Right ventricle myocardium inferior (tissue), 1 donor: ENCODE data around the gene KXD1. TPM values are rescaled to one million over a fixed set of nuclear protein-coding genes. Genes with fewer than 3 reads are reported as not detected.
"Not testable (repeated sequence)": the region's sequence is repeated elsewhere in the genome, so short reads cannot be mapped to it uniquely, and the experiment has no call there.

ENCODE experiments used
- ATAC-seq: fragments of 200-7000 bp; cut with Tn5 transposase; one replicate; pipeline ENCODE4 v1.9.1; 2020; ENCODE audit warnings: mild to moderate bottlenecking, moderate library complexity
- DNase-seq: peaks from one replicate; pipeline ENCODE4 v3.0.0; 2021; ENCODE audit errors: missing footprints
- intact Hi-C: fragments of 100-400 bp; cut with DNase I; formaldehyde crosslinking; loops from one replicate; pipeline ENCODE4 v1.11.0; 2022
- total RNA-seq: library from RNA; stranded (reverse); fragmentation: NEBNext Ultra II Directional; extraction: Animal tissue kit (Norgen Biotek cat#: 25700); gene quantifications from one replicate; pipeline ENCODE4 v1.2.1, GENCODE V29; 2021
- donor health status: DM: no; HTN: yes; CAD: no; lungs with severe emphysema.

Gene KXD1
- total RNA-seq, 1 donor from 2014 or later = 50.3 TPM

GRCh38 chr19:18531485-18531884, 26.2 kb upstream of the KXD1 start:
- intact Hi-C loops = no loop called here
- ATAC-seq (no peak), DNase-seq (no peak)

- ATAC-seq (no peak), DNase-seq (no peak)
- intact Hi-C loops = no loop called here
Observed at GRCh38 chr19:18532168-18532890, 25.3 kb upstream of the KXD1 start.

DNA sequence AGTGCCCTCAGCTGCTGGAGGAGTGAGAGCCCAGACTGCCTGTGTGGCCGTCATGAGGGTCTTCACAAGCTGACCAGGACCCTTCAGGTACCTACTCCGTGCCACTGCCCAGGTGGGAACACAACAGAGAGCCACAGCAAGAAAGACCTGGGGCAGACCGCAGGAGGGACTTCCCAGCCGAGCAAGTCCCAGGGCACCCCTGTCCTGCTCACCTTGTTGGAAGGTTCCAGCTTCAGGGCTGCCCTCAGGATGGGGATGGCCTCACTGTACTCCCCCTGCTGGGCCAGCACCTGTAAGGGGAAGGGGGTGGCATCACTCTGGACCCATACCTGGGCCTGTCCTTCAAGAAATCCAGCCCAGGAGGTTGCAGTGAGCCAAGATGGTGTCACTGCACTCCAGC, 24.6 kb upstream of the KXD1 start:
- intact Hi-C loops = no loop called here
- no peak for DNase-seq
- ATAC-seq = no peak

DNA sequence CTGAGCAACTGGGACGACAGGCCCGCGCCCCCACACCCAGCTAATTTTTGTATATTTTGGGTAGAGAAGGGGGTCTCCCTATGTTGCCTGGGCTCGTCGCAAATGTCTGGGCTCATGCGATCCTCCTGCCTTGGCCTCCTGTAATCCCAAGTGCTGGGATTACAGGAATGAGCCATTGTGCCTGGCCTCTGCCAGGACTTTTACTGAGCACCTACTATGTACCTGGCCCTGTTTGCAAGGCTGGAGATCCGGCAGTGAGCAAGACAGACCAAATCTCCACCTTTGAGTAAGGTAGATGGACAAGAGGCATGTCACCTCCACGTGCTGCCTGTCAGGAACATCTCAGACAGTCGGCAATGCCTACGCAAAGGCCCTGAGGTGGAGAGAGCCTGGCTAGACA, 21.2 kb upstream of the KXD1 start:
- no peak for ATAC-seq
- no peak for DNase-seq
- intact Hi-C loops = no loop called here

DNA sequence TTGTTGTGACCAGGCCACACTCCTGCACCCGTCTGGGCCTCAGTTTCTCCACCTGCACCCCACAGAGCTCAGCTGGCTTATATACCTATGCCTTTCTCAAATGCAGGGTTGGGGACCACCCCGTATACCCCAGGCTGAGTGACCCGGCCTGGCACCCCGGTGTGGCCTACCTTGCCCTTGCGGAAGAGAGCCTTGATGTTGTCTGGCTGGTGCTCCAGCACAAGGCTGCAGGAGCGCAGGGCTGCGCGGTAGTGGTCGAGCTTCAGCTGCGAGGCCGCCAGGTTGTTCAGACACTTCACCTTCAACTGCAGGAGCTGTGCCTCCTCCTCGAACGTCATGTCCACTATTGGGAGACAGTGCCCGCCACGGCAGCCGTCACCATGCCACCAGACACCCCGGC, 20.2 kb upstream of the KXD1 start:
- ATAC-seq = no peak
- intact Hi-C loops = no loop called here
- no peak for DNase-seq

GRCh38 chr19:18538115-18538514, 19.6 kb upstream of the KXD1 start:
- ATAC-seq = no peak
- DNase-seq = no peak
- intact Hi-C loops = no loop called here

GRCh38 chr19:18539372-18539771, 18.3 kb upstream of the KXD1 start:
- DNase-seq (no peak), ATAC-seq (no peak)
- intact Hi-C loops = no loop called here

GRCh38 chr19:18540200-18540599, 17.5 kb upstream of the KXD1 start:
- ATAC-seq, DNase-seq, intact Hi-C loops: not testable (repeated sequence)

DNA sequence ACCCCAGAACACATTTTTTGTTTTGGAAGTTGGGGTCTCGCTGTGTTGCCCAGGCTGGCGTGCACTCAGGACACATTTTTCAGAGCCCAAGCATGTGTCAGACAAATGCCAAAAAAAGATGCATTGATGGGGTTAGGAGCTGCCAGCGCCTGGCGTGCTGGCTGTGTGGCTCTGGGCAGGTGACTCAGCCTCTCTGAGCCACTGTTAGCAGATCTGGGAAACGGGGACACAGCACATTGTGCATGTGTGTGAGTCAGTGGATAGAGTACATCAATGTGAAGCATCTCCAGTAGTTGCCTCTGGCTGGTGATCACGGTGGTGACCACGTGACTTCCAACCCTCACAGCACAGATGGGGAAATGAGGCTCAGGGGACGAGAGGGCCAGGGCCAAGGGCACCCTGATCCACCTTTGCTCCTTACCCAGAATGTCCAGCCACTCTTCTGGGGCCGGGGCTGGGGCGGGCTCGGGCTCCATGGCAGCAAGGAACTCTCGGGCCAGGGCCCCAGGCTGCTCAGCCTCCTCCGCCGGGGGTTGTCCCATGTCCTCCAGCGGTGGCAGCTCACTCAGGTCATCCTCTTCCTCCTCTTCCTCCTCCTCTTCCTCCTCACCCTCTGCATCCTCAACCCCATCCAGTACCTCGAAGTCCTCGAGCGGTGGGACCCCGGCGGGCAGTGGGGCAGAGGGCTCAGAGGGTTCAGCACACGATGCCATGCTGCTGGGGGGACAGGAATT, 16.2 kb upstream of the KXD1 start:
- DNase-seq = no peak
- intact Hi-C loops = no loop called here

DNA sequence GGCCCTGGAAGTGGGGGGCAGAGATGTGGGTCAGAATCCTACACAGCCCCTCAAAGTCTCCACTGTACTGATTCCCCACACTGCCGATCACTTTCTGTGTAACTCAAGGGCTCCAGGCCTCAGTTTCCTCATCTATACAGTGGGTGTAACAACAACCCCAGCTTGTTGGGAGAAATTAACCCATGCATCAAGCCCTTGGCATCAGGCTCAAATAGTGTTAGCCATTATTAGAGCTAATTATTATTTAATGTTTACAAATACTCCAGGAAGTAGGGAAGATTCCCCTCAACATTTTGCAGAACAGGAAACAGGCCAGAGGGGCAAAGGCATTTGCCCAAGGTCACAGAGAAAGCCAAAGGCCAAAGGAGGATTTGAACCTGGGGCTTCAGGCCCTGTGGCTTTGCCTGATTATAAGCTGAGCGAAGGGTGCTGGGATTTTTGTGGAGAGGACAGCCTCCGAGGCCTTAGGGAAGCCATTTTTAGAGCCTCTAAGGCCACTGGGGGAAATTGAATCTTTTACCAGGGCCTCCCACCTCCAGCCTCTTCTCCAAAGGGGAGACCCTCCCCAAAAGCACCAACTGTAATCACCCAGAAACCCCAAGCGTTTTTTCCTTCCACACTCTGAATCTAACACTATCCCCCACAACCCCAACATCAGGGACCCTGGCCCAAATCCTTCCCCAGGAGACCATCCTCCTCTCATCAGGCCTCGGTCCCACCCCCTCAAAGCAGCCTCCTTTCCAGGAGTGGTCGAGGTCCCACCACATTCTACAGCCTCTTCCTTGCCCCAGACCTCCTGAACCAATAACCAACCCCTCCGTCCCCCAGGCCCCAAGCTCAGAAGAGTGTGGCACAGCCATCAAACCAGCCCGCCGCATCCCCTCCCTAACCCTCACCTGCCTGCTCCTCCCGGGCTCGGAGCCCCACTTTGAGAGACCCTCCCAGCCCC, 15.4 kb upstream of the KXD1 start:
- ATAC-seq (no peak), DNase-seq (no peak)
- intact Hi-C loops = no loop called here

More for the DNA sequence above, 16.2 kb upstream of the KXD1 start:
- ATAC-seq = no peak

GRCh38 chr19:18542941-18543813, 14.5 kb upstream of the KXD1 start, which contains the start of gene FKBP8:
TSS of gene FKBP8 (minus strand) at chr19:18543573. CDS start at chr19:18541970, 1,603 bp downstream.
- ATAC-seq = peak; percentile 98
- intact Hi-C loops = no loop called here

DNA sequence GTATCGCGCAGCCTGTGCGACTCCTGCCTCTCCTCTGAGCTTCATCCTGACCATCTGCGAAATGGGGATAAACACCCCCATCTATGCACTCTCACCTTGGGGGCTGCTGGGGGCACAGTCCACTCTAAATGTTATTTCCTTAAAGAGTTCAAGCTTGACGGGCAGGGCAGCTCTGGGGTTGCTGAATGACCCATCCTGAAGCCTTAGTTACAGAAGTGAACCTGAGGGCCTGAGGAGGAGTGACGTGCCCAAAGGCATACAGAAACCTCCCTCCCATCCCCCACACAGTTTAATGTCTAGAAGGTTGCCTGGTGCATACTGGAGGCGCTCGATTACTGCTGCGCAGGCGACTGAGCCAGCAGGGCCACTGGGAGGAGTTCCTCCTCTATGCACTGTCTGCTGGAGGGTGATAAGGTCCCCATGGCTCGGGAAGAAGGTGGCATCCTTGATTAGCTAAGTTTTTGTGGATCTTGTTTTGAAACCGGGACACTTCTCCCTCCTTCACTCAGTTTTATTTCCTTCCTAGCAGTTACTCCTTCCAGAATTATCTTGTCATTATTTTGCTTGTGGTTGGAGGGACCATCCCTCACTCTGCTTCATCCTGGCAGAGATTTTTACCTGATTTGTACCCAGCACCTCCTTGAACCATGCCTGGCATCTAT, 13.7 kb upstream of the KXD1 start:
- intact Hi-C loops = no loop called here
- ATAC-seq (peak; percentile 45), DNase-seq (no peak)

More at GRCh38 chr19:18542941-18543813, 14.5 kb upstream of the KXD1 start, which contains the start of gene FKBP8:
- peak; percentile 97 for DNase-seq

DNA sequence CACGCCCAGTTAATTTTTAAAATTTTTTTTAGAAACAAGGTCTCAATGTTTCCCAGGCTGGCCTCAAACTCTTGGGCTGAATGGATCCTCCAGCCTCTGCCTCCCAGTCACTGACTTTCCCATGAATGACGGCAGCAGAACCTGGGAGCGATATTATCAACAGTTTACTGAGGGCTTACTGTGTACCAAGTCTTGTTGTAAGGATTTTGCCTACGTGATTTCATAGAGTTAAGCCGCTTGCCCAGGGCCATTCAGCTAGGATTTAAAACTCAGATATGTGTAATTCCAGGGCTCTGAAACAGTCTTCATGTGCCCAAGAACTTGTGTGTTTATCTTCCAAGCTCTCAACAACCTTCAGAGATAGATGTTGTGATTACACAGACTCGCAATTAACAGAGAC, 6.0 kb upstream of the KXD1 start:
- intact Hi-C loops = no loop called here
- DNase-seq (no peak), ATAC-seq (no peak)

DNA sequence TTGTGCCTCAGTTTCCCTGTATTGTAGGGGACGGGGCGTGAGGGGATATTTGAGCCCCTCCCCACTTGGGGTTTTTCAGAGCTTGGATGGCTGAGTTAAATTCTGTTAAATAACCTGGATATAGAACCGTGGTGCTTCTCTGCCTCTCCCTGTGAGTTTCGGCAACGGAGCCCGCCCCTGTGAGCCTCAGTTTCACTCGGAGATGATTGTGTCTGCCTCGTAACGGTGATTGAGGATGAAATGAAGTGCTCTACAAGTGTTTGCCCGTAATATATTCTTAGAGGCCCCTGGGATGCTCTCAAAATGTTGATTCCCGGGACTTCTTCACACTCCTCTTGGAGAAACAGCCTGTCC, 509 bp downstream of the KXD1 start:
- intact Hi-C loops = loop anchor here (5.0 kb wide), 1 partner anchor 36 kb away; the partner anchor contains the start of gene ELL
- ATAC-seq (no peak), DNase-seq (no peak)

GRCh38 chr19:18558604-18559003, 934 bp downstream of the KXD1 start:
- intact Hi-C loops = loop anchor here (5.0 kb wide), 1 partner anchor 36 kb away; the partner anchor contains the start of gene ELL
- no peak for DNase-seq
- no peak for ATAC-seq

GRCh38 chr19:18559685-18560084, 2.0 kb downstream of the KXD1 start:
- no peak for DNase-seq
- intact Hi-C loops = loop anchor here (5.0 kb wide), 1 partner anchor 37 kb away; the partner anchor contains the start of gene ELL
- no peak for ATAC-seq

DNA sequence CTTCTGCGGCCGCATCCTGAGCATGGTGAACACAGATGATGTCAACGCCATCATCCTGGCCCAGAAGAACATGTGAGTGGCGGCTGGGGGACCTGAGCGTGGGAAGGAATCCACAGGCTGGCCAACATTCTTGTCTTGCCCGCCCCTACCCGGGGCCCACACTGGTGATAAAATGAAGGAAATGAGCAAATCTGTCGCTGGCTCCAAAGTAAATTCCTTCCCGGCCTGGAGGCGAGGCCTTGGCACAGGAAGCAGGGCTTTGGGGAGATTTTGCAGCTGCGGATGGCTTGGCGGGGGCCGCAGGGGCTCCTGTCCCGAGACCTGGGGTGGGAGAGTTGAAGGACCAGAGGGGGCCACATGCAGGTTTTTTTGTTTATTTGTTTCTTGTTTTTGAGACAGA, 4.4 kb downstream of the KXD1 start:
- ATAC-seq = peak; percentile 17
- no peak for DNase-seq
- intact Hi-C loops = no loop called here

GRCh38 chr19:18566953-18567352, 9.3 kb downstream of the KXD1 start:
- intact Hi-C loops = no loop called here
- ATAC-seq (no peak), DNase-seq (no peak)
